HG02885 (cell line): ENCODE results near the gene SLC9A3.

Experiments
- ATAC-seq: cut with Tn5 transposase; IDR thresholded peaks from one replicate; pipeline ENCODE4 v1.9.1; 2021; ENCODE audit warnings: mild to moderate bottlenecking; ENCODE audit not compliant: unreplicated experiment, poor library complexity

SLC9A3 gene

GRCh38 chr5:539469-540070, 15.3 kb upstream of the SLC9A3 start:
- ATAC-seq = no peak

DNA sequence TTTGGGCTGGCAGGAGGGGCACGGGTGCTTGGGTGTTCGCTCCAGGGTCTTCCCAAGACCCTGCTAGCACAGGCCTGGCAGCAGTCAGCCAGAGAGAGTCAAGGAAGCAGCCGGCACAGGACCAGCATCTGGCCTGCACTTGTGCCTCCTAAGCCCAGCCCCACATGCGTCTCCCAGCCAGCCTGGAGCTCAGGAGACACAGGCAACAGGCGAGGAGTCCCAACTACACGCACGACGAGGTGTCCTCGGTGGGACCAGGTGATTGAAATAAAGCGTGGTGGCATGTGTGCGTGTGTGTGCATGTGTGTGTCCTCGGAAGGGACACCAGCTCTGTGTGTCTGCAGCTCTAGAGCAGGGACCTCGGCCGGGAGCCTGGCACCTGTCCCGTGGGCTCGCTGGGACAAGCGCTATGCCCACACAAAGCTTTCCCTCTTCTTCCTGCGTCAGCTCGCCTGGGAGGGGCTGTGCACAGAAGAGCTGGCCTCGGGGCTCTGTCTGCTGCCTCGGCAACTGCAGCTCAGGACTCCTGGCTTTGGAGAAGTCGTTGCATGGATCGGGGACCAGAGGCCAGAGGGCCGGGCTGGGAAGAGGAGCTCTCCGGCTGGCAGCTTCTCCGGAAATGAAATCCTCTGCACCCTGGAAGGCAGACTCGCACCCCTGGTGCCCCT, 14.7 kb upstream of the SLC9A3 start:
- no peak for ATAC-seq

GRCh38 chr5:538271-538771, 14.1 kb upstream of the SLC9A3 start:
- no peak for ATAC-seq

GRCh38 chr5:537621-538071, 13.4 kb upstream of the SLC9A3 start:
- ATAC-seq = no peak

GRCh38 chr5:537098-537497, 12.8 kb upstream of the SLC9A3 start:
- no peak for ATAC-seq

- no peak for ATAC-seq
Measured at GRCh38 chr5:535846-536698, 11.8 kb upstream of the SLC9A3 start.

GRCh38 chr5:534743-535671, 10.8 kb upstream of the SLC9A3 start:
- no peak for ATAC-seq

DNA sequence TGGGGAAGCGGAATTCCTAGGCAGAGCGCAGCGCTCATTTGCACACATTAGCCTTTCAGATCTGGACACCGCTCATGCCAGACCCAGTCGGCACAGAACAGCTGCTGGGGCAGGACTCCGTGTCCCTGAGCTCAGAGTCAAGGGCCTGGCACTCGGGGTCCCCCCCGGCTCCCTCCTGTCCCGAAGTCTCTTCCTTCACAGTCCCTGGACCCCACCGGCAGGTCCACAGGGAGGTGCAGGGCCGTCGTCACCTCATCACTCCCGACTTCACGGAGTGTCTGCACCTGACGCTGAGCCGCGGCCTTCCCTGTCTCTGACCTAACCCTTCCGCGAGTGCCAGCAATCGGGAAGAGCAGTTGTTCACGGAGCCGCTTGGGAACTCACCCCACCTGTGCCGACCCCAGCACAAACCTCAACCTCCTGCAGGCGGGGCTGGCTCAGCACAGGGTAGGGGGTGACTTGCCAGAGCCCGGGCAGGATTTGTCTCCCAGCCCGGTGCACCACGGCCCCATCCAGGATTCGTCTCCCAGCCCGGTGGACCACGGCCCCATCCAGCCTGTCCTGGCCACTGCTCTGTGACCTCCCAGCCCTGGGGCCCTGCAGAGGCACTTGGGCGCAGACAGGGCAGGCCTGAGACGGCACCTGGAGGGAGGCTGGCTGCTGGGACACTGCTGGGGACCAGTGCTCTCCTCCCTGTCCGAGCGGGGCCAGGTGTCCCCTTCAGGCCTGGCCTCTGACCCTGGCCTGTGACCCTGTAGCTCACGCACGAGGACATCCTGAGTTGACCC, 9.9 kb upstream of the SLC9A3 start:
- ATAC-seq = no peak

DNA sequence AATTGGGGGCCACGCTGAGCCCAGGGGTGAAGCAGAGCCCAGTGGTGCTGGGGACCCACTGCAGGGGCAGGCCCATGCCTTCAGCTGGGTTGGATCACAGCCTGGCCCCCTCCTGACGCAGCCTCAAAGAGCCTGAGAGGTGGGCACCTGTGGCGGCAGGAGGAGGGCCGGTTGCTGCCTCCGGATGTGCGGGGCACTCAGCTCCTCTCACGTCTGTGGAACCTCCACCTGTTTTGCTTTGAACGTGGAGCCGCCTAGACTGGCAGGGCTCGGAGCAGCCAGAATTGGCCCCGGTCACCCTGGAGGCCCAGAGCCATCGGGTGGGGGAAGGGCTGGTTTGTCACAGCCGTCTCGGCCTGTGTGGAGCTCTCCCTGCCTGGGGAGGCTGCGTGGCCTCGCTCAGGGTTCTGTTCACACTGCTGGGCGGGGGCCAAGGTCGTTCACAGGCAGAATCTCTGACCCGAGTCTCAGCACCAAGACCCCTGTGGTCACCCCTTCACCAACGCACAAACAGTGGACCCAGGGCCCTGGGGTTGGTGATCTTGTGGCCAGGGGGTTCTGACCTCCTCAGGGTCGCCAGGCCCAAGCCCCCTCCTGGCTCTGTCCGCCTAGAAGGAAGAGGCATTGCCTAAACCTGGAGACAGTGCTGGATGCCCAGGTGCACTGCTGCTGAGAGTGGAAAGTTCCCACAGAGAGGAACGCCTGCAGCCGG, 9.2 kb upstream of the SLC9A3 start:
- ATAC-seq = no peak

DNA sequence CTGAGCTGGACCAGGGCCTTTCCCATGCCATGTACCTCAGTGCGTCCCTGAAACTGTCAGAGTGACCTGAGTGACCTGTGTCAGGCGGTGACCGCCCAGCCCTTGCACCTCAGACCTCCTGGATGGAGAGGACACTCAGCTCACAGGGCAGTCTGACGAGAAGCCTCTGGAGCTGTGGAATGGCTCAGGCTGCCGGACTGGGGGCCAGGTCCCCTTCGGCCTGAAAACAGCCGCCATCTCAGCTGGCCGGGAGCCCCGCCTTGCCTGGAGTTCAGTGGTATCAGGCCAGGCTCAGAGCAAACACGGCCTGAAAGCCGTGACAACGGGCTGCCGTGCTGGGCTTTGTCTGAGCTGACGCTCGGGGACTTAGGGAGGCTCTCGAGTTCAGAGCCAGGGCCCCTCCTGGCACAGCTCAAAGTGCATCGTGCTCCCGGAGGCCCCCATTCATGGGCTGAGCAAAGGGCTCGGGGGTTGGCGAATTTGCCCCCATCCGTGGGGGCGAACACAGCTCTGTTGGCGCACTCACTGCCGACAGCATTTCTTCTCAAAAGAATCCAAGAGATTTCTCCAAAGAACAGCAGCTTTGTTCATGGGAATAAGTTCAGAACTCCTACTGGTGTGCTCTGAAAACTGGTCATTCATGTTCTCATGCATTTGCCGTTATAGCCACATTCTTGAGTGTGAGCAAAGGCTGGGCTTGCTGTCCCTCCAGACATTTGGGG, 8.4 kb upstream of the SLC9A3 start:
- ATAC-seq = no peak

- no peak for ATAC-seq
Measured at GRCh38 chr5:531749-532315, 7.6 kb upstream of the SLC9A3 start.

DNA sequence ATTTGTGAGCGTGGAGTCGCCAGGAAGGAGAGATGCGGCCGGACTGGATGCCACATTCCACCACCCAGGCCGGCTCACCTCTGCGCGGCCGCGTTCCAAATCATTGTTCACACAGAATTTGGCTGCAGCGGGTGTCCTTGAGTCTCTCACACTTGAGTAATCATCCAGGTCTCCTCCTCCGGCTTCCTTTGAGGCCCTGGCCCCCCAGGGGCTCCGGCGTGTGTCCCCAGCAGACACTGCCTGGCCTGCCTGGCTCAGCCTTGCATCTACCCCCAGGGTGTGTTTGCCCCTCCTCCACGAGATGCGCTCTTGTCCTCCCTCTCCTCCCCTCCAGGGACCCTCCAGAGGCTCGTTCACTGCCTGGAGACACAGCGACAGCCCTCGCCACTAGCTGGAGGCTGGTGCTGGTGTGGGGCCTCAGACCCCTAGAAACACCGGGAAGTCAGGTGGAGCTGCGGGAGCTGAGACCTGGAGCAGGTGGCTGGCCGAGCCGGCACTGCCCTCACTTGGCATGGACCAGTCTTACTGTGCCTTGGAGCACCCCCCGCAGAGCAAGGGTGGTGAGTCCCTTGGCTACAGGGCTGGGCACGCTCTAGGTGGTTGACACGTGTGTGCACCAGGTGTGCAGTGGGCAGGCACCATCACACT, 7.0 kb upstream of the SLC9A3 start:
- ATAC-seq = no peak

GRCh38 chr5:530001-530955, 6.0 kb upstream of the SLC9A3 start:
- ATAC-seq = peak; percentile 40

DNA sequence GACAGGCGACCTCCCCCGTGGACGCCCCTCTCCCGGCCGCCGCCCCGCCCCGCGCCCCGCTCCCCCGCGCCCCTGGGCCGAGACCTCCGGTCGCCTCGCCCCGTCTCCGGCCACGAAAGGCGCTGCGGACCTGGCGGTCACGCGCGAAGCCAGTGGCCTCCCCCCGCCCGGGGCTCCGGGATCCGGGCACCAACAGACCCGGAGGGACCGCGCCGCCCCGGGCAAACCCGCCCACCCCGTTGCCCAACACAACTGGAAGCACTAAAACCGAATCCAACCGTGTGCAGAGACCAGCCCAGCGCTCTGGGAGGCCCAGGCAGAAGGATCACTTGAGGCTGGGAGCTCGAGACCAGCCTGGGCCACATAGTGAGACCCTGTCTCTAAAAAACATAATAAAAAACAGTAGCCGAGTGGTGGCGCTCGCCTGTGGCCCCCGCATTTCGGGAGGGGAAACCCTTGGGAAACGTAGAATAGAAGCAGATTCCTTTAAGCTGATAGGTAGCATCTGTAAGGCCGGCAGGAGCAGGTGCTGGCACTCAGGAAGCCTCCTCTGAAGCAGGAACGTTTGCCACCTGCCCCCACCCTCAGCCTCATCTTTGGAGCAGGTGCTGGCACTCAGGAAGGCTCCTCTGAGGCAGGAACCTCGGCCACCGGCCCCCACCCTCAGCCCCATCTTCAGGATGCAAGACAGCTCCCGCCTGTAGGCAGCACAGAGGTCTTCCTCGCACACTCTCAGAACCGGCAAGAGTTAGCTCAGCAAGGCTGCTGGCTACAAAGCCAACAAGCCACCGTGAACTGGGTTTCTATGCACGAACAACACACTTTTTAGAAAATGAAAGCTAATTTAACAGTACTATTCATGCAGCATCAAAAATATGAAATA, 4.6 kb upstream of the SLC9A3 start:
- ATAC-seq = no peak
